ENCODE measurements around the gene MGLL.

Gene MGLL

DNA sequence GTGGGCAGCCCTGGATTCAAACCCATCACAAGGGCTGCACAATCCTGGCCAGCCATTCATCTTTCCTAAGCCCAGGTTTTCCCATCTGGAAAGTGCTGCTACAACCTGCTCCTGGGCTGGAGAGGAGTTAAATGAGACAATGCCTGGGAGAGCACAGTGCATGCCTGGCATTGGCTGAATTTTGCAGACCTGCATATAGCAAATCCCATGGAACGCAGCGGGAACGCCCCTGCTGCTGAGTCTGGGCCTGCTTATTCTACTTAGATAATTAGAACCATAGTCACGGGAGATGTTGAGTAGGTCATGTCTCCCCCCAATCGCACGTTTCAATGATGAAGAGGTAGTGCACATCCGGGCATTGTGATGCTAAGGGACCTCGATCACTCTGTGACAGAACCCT, 102.9 kb downstream of the MGLL start:
- Histone ChIP-seq H2BK120ac (ENCODE audit: insufficient read depth, low read length, poor library complexity) (no peak overlapping the region), H2BK5ac (ENCODE audit: low read depth, low read length, poor library complexity) (no peak overlapping the region), H3K18ac (ENCODE audit: low read length) (no peak overlapping the region), H3K36me3 (ENCODE audit: control insufficient read depth in 1 of 2, insufficient read depth in 2 of 2, low read length in 2 of 2) (no peaks in the 10 kb centered on the region), H2AK5ac (ENCODE audit: low read length) (no peak overlapping the region), H3K9ac (ENCODE audit: low read length) (no peak overlapping the region), H4K91ac (ENCODE audit: low read depth, low read length) (no peak overlapping the region), H3K4me2 (ENCODE audit: low read length) (no peak overlapping the region), H3K27me3 (ENCODE audit: insufficient read depth, low read length) (no peaks in the 10 kb centered on the region), H4K8ac (ENCODE audit: low read depth, low read length) (no peak overlapping the region), H3K79me2 (ENCODE audit: control insufficient read depth, insufficient read depth, low read length, poor library complexity) (no peaks in the 10 kb centered on the region), H3K4ac (ENCODE audit: low read depth, low read length) (no peak overlapping the region), H3K79me1 (ENCODE audit: low read length) (no peaks in the 10 kb centered on the region), H3K23ac (ENCODE audit: low read length) (no peak overlapping the region), H3K27ac (ENCODE audit: low read depth, low read length) (no peak overlapping the region), H2AFZ (ENCODE audit: insufficient read depth, low read length, poor library complexity) (no peak overlapping the region), H2BK12ac (ENCODE audit: low read length) (no peak overlapping the region), H3K14ac (ENCODE audit: low read length) (no peak overlapping the region), H4K12ac (ENCODE audit: low read depth, low read length) (no peak overlapping the region), H3K9me3 (ENCODE audit: insufficient read depth, low read depth, low read length) (no peaks in the 10 kb centered on the region), H3K4me3 (ENCODE audit: low read depth, low read length) (no peak overlapping the region), H3K4me1 (ENCODE audit: control insufficient read depth in 1 of 2, insufficient read depth in 2 of 2, low read length in 2 of 2) (no peaks in the 10 kb centered on the region)
- DNase-seq: peak in 1 of 2 donors; percentile 6
- no CpG with 5 or more reads among the region's 8 CpGs for WGBS (ENCODE audit: extremely low coverage, insufficient coverage, insufficient read length)

DNA sequence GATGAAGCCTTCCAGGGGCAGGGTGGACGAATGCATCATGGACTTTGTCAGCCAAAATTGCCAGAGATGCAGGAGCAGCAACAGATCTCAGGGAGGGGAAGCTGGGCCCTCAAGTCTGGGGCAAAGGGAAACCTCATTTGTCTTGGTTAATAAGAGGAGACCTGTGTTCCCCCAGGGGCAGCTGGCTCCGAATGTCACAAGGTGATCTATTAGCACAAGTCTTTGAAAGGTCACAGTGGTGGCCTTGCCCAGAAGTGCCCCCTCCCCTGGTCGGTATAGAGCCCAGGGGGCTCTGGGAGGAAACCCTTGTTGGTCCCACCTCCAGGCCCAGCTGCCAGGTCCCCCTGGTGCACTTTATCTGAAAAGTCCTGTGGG, 103.4 kb downstream of the MGLL start:
- peaks cover 0 to 2% of the 10 kb centered on the region in 2 experiments for H3K4me1 ChIP-seq (ENCODE audit: control insufficient read depth in 1 of 2, insufficient read depth in 2 of 2, low read length in 2 of 2)
- no CpG with 5 or more reads among the region's 3 CpGs for WGBS (ENCODE audit: extremely low coverage, insufficient coverage, insufficient read length)

DNA sequence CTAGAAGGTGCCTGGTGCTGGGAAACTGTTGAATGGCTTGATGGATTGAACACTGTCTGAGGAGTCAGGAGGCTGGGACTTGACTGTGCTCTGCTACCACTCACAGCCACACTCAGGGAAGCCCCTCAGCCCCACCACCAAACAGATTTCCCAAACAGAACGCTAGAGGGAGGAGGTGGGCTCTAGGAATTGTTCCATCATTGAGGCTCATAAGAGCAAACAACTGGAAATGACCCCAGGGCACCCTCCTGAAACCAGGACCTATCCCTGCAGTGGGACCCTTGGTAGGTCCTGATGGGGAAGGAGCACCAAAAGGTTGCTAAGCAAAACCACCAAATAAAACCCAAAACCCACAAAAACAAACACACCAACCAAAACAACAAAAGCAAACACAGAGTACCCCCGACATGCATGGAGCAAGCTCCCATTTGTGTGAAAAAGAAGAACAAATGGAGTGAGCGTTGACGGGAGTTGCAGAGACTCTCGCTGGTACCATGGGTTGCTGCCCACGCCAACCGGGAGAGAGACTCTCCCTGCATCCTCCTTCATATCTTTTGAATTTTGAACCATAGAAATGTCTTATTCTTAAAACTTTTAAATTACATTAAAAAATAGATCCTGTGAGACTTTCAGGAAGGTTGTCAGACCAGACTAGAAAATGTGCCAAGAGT, 103.9 kb downstream of the MGLL start:
- Histone ChIP-seq H2BK5ac (ENCODE audit: low read depth, low read length, poor library complexity) (no peak overlapping the region), H3K9me3 (ENCODE audit: insufficient read depth, low read depth, low read length) (no peaks in the 10 kb centered on the region), H3K23ac (ENCODE audit: low read length) (no peak overlapping the region), H3K18ac (ENCODE audit: low read length) (no peak overlapping the region), H3K36me3 (ENCODE audit: control insufficient read depth in 1 of 2, insufficient read depth in 2 of 2, low read length in 2 of 2) (no peaks in the 10 kb centered on the region), H2AFZ (ENCODE audit: insufficient read depth, low read length, poor library complexity) (no peak overlapping the region), H2AK5ac (ENCODE audit: low read length) (no peak overlapping the region), H2BK12ac (ENCODE audit: low read length) (no peak overlapping the region), H2BK120ac (ENCODE audit: insufficient read depth, low read length, poor library complexity) (no peak overlapping the region), H3K79me1 (ENCODE audit: low read length) (no peaks in the 10 kb centered on the region), H4K8ac (ENCODE audit: low read depth, low read length) (no peak overlapping the region), H3K79me2 (ENCODE audit: control insufficient read depth, insufficient read depth, low read length, poor library complexity) (no peaks in the 10 kb centered on the region), H3K4ac (ENCODE audit: low read depth, low read length) (no peak overlapping the region), H3K9ac (ENCODE audit: low read length) (no peak overlapping the region), H4K12ac (ENCODE audit: low read depth, low read length) (no peak overlapping the region), H3K4me1 (ENCODE audit: control insufficient read depth in 1 of 2, insufficient read depth in 2 of 2, low read length in 2 of 2) (peaks cover 0 to 2% of the 10 kb centered on the region in 2 experiments), H3K4me3 (ENCODE audit: low read depth, low read length) (no peak overlapping the region), H3K4me2 (ENCODE audit: low read length) (no peak overlapping the region), H3K27ac (ENCODE audit: low read depth, low read length) (no peak overlapping the region), H4K91ac (ENCODE audit: low read depth, low read length) (no peak overlapping the region), H3K14ac (ENCODE audit: low read length) (no peak overlapping the region), H3K27me3 (ENCODE audit: insufficient read depth, low read length) (no peaks in the 10 kb centered on the region)
- no CpG with 5 or more reads among the region's 7 CpGs for WGBS (ENCODE audit: extremely low coverage, insufficient coverage, insufficient read length)
- DNase-seq: no peak

More for the DNA sequence above, 103.4 kb downstream of the MGLL start:
- Histone ChIP-seq H2BK5ac (ENCODE audit: low read depth, low read length, poor library complexity) (no peak overlapping the region), H4K12ac (ENCODE audit: low read depth, low read length) (no peak overlapping the region), H3K36me3 (ENCODE audit: control insufficient read depth in 1 of 2, insufficient read depth in 2 of 2, low read length in 2 of 2) (no peaks in the 10 kb centered on the region), H3K27me3 (ENCODE audit: insufficient read depth, low read length) (no peaks in the 10 kb centered on the region), H3K9me3 (ENCODE audit: insufficient read depth, low read depth, low read length) (no peaks in the 10 kb centered on the region), H2AK5ac (ENCODE audit: low read length) (no peak overlapping the region), H3K9ac (ENCODE audit: low read length) (no peak overlapping the region), H3K79me2 (ENCODE audit: control insufficient read depth, insufficient read depth, low read length, poor library complexity) (no peaks in the 10 kb centered on the region), H3K4me2 (ENCODE audit: low read length) (no peak overlapping the region), H3K23ac (ENCODE audit: low read length) (no peak overlapping the region), H3K27ac (ENCODE audit: low read depth, low read length) (no peak overlapping the region), H3K18ac (ENCODE audit: low read length) (no peak overlapping the region), H2AFZ (ENCODE audit: insufficient read depth, low read length, poor library complexity) (no peak overlapping the region), H3K14ac (ENCODE audit: low read length) (no peak overlapping the region), H4K8ac (ENCODE audit: low read depth, low read length) (no peak overlapping the region), H3K4ac (ENCODE audit: low read depth, low read length) (no peak overlapping the region), H3K79me1 (ENCODE audit: low read length) (no peaks in the 10 kb centered on the region), H2BK120ac (ENCODE audit: insufficient read depth, low read length, poor library complexity) (no peak overlapping the region), H3K4me3 (ENCODE audit: low read depth, low read length) (no peak overlapping the region), H2BK12ac (ENCODE audit: low read length) (no peak overlapping the region), H4K91ac (ENCODE audit: low read depth, low read length) (no peak overlapping the region)
- DNase-seq: no peak

DNA sequence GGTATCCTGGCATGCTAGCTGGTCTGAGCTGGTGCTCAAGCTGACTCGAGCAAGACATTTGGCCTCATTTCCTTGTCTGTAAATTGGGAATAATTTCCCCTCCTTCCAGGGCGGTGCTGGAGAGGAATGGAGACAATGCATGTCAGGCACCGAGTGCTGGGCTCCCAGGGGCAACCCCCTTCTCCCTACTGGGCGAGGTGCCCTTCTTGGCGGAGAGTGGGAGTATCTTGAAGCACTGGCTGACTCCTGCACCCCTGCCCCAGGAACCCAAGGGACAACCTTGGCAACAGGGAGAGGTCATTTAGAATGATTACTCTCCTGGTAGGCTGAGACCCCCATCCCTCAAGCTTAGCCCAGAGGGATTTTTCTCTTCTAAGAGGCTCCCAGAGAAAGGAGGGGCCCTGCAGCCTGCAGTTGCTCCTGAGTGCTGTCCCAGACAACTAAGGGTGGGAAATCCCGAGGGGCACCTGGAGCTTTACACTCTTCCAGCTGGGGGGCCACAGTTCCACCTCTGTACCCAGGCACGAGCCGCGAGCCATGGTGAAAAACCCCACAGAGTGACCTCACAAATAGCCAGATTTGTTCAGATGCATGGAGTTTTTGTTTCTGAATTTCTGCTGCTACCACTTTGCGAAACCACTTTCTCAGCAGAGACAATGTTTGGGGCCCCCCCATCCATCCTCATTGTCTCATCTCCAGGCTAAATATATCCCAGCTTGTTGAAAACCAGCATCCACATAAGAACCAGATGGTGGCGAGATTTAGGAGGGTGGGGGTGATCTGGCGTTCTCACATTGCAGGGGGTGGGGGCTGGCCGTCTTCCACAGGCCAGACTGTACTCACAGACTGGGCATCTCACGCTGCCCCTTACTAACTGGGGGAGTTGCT, 104.7 kb downstream of the MGLL start:
- Histone ChIP-seq H3K4me2 (ENCODE audit: low read length) (no peak overlapping the region), H3K27me3 (ENCODE audit: insufficient read depth, low read length) (no peaks in the 10 kb centered on the region), H3K4me3 (ENCODE audit: low read depth, low read length) (no peak overlapping the region), H2AFZ (ENCODE audit: insufficient read depth, low read length, poor library complexity) (no peak overlapping the region), H3K9ac (ENCODE audit: low read length) (no peak overlapping the region), H2BK120ac (ENCODE audit: insufficient read depth, low read length, poor library complexity) (no peak overlapping the region), H3K4ac (ENCODE audit: low read depth, low read length) (no peak overlapping the region), H4K12ac (ENCODE audit: low read depth, low read length) (no peak overlapping the region), H3K18ac (ENCODE audit: low read length) (no peak overlapping the region), H3K79me1 (ENCODE audit: low read length) (no peaks in the 10 kb centered on the region), H2BK12ac (ENCODE audit: low read length) (no peak overlapping the region), H3K23ac (ENCODE audit: low read length) (no peak overlapping the region), H2AK5ac (ENCODE audit: low read length) (no peak overlapping the region), H3K79me2 (ENCODE audit: control insufficient read depth, insufficient read depth, low read length, poor library complexity) (no peaks in the 10 kb centered on the region), H4K91ac (ENCODE audit: low read depth, low read length) (no peak overlapping the region), H2BK5ac (ENCODE audit: low read depth, low read length, poor library complexity) (no peak overlapping the region), H3K9me3 (ENCODE audit: insufficient read depth, low read depth, low read length) (no peaks in the 10 kb centered on the region), H3K36me3 (ENCODE audit: control insufficient read depth in 1 of 2, insufficient read depth in 2 of 2, low read length in 2 of 2) (no peaks in the 10 kb centered on the region), H3K27ac (ENCODE audit: low read depth, low read length) (no peak overlapping the region), H3K14ac (ENCODE audit: low read length) (no peak overlapping the region), H4K8ac (ENCODE audit: low read depth, low read length) (no peak overlapping the region), H3K4me1 (ENCODE audit: control insufficient read depth in 1 of 2, insufficient read depth in 2 of 2, low read length in 2 of 2) (peaks cover 0 to 2% of the 10 kb centered on the region in 2 experiments)
- no CpG with 5 or more reads among the region's 14 CpGs for WGBS (ENCODE audit: extremely low coverage, insufficient coverage, insufficient read length)
- DNase-seq: no peak

All from trophoblast cell (in vitro differentiated cells and primary cell).